ENCODE measurements around the gene FCGR2B.

- TF ChIP-seq SPI1 (IDR thresholded peaks at IDR 0.05; ENCODE audit: borderline replicate concordance, low read depth) (no peak), CTCF (IDR thresholded peaks at IDR 0.05; ENCODE audit: insufficient read depth, low read length) (no peak), POLR2AphosphoS5 (IDR thresholded peaks at IDR 0.05; ENCODE audit: low read depth) (no peak; the same call in 1 of the 2 replicates), GABPA (IDR thresholded peaks at IDR 0.05; ENCODE audit: low read depth) (no peak)
Observed at GRCh38 chr1:161727256-161727924, 64.4 kb downstream of the FCGR2B start.
